Upper lobe of left lung (tissue), 4 donors: Measurements from ENCODE around the gene CENPX.

Experiments
- CTCF ChIP-seq, 6 experiments: fragments of 450-650 bp in 4 of 6; fragments of 200-600 bp in 2 of 6; sonication (generic) in 2 of 6; IDR thresholded peaks; one replicate each; pipeline ENCODE4 v1.5.1; 2016 to 2019; ENCODE audit warnings: antibody characterized with exemption in 6 of 6
- POLR2A ChIP-seq, 4 donors: fragments of 450-650 bp; IDR thresholded peaks; one replicate each; pipeline ENCODE4 v1.5.1; 2016 to 2017; ENCODE audit warnings: antibody characterized with exemption in 4 of 4, mild to moderate bottlenecking in 2 of 4
- POLR2AphosphoS5 ChIP-seq, 2 donors: sonication (generic); formaldehyde crosslinking; IDR thresholded peaks; one replicate each; pipeline ENCODE4 v1.5.1; 2017; ENCODE audit warnings: antibody characterized with exemption in 2 of 2

GRCh38 chr17:82021107-82021899 is 1.4 kb downstream of the CENPX start:
- TF ChIP-seq CTCF (IDR thresholded peaks at IDR 0.05) (peak; percentile 54 to 90 (median 80)), POLR2A (IDR thresholded peaks at IDR 0.05) (no peak), POLR2AphosphoS5 (IDR thresholded peaks at IDR 0.05) (no peak)
